PFSK-1 (cell line): ENCODE data around the gene TMIGD1.

Source experiments
- FOXP2 ChIP-seq: optimal IDR thresholded peaks from 2 replicates; pipeline ENCODE3; 2011; ENCODE audit warnings: borderline replicate concordance, control low read depth, inconsistent platforms; ENCODE audit not compliant: insufficient read depth; ENCODE audit errors: extremely low read length, extremely low read depth
- POLR2AphosphoS5 ChIP-seq: IDR thresholded peaks from 2 replicates; pipeline ENCODE4 v1.6.1; 2012; ENCODE audit warnings: low read depth, mild to moderate bottlenecking, control low read depth, low read length, moderate library complexity
- SIN3A ChIP-seq: IDR thresholded peaks from 2 replicates; pipeline ENCODE4 v1.6.1; 2012; ENCODE audit warnings: mild to moderate bottlenecking, low read length, moderate library complexity, borderline replicate concordance; ENCODE audit not compliant: insufficient read depth
- TAF1 ChIP-seq: IDR thresholded peaks from 2 replicates; pipeline ENCODE4 v1.6.1; 2012; ENCODE audit warnings: low read length, control low read depth, borderline replicate concordance; ENCODE audit not compliant: insufficient read depth
- TF ChIP-seq, protein P1 (sequence below), 2 experiments: IDR thresholded peaks; 2 replicates each; pipeline versions ENCODE4 v1.6.1 to v1.8.0; 2011 to 2012; ENCODE audit warnings: low read depth in 2 of 2, low read length in 2 of 2, control low read depth in 1 of 2, inconsistent platforms in 1 of 2, mild to moderate bottlenecking in 1 of 2, moderate library complexity in 1 of 2; ENCODE audit not compliant: insufficient read depth in 1 of 2

TMIGD1 gene

GRCh38 chr17:30349252-30349651 is 15.4 kb upstream of the TMIGD1 start:
- no peak for TF ChIP-seq FOXP2
- TF ChIP-seq SIN3A = no peak
- no peak for TF ChIP-seq POLR2AphosphoS5
- TF ChIP-seq TAF1 = no peak
- TF ChIP-seq, protein P1, sequence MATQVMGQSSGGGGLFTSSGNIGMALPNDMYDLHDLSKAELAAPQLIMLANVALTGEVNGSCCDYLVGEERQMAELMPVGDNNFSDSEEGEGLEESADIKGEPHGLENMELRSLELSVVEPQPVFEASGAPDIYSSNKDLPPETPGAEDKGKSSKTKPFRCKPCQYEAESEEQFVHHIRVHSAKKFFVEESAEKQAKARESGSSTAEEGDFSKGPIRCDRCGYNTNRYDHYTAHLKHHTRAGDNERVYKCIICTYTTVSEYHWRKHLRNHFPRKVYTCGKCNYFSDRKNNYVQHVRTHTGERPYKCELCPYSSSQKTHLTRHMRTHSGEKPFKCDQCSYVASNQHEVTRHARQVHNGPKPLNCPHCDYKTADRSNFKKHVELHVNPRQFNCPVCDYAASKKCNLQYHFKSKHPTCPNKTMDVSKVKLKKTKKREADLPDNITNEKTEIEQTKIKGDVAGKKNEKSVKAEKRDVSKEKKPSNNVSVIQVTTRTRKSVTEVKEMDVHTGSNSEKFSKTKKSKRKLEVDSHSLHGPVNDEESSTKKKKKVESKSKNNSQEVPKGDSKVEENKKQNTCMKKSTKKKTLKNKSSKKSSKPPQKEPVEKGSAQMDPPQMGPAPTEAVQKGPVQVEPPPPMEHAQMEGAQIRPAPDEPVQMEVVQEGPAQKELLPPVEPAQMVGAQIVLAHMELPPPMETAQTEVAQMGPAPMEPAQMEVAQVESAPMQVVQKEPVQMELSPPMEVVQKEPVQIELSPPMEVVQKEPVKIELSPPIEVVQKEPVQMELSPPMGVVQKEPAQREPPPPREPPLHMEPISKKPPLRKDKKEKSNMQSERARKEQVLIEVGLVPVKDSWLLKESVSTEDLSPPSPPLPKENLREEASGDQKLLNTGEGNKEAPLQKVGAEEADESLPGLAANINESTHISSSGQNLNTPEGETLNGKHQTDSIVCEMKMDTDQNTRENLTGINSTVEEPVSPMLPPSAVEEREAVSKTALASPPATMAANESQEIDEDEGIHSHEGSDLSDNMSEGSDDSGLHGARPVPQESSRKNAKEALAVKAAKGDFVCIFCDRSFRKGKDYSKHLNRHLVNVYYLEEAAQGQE (IDR thresholded peaks at IDR 0.05; ENCODE audit: insufficient read depth in 1 of 2, low read depth in 2 of 2, low read length in 2 of 2) = no peak

DNA sequence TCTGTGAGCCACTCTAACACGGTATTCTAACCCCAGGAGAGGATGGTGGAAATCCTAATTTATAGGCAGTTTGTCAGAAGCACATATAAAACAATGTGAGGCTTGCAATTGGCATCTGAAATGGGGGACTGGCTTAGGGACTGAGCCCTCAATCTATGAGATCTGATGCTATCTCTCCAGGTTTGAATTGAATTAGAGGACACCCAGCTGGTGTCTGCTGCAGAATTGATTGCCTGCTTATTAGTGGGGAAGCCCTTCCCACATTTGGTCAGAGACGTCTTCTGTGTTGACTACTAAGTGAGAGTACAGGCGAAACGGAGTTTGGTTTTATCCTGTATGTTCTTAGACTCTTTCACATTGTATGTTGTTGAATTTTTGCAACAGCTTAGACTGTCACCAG is 13.6 kb upstream of the TMIGD1 start:
- TF ChIP-seq FOXP2 (no peak), POLR2AphosphoS5 (no peak), TAF1 (no peak), SIN3A (no peak)
- TF ChIP-seq, protein P1 (IDR thresholded peaks at IDR 0.05; ENCODE audit: insufficient read depth in 1 of 2, low read depth in 2 of 2, low read length in 2 of 2) = no peak

GRCh38 chr17:30346221-30346795 is 12.5 kb upstream of the TMIGD1 start:
- TF ChIP-seq FOXP2 (no peak), TAF1 (no peak), SIN3A (no peak), POLR2AphosphoS5 (no peak)

DNA sequence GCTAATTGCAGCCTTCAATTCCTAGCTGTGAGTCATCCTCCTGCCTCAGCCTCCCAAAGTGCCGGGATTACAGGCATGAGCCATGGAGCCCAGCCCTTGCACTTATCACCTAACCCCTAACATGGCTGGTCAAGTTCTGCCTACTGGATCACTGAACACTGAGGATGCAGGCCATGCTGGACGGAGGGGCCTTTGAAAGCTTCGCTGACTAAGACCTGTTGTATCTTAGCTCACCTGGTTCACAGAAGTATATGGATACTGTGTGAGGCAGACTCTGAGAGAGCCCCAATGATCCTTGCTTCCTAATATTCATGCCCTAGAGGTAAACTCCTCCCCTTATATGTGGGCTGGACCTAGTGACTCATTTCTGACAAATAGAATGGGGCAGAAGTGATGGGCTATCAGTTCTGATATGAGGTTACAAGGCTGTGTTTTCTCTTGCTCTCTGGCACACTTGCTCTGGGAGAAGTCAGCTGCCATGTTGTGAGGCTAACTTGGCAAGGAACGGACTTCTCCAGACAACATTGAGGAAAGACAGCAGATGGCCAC is 11.7 kb upstream of the TMIGD1 start:
- TF ChIP-seq POLR2AphosphoS5 = no peak
- TF ChIP-seq TAF1 = no peak
- no peak for TF ChIP-seq FOXP2
- TF ChIP-seq, protein P1 (IDR thresholded peaks at IDR 0.05; ENCODE audit: insufficient read depth in 1 of 2, low read depth in 2 of 2, low read length in 2 of 2) = no peak
- TF ChIP-seq SIN3A = no peak

GRCh38 chr17:30345089-30345433 is 11.2 kb upstream of the TMIGD1 start:
- no peak for TF ChIP-seq TAF1
- TF ChIP-seq POLR2AphosphoS5 = no peak
- TF ChIP-seq, protein P1 (IDR thresholded peaks at IDR 0.05; ENCODE audit: insufficient read depth in 1 of 2, low read depth in 2 of 2, low read length in 2 of 2) = no peak
- TF ChIP-seq SIN3A = no peak
- TF ChIP-seq FOXP2 = no peak
